ACHN (cell line): ENCODE results near the gene HLCS.
"Not testable (repeated sequence)": the region's sequence is repeated elsewhere in the genome, so short reads cannot be mapped to it uniquely, and the experiment has no call there.

ENCODE experiments used
- DNase-seq: peaks from one replicate; pipeline ENCODE4 v3.0.0-alpha.2; 2015
- in situ Hi-C: cut with HindIII; loops from 2 replicates; pipeline ENCODE4 v1.10.0; 2017; ENCODE audit warnings: low sequenced_read_pairs, low pct_ligation_motif_present, low pct_unique_long_range_greater_than_20kb

The HLCS gene

GRCh38 chr21:36966066-36966820 is at the start of gene HLCS:
Gene HLCS (minus strand): TSS chr21:36966669. CDS start chr21:36966638, 31 bp downstream.
- in situ Hi-C loops: no loop called here
- peak; percentile 73 for DNase-seq

DNA sequence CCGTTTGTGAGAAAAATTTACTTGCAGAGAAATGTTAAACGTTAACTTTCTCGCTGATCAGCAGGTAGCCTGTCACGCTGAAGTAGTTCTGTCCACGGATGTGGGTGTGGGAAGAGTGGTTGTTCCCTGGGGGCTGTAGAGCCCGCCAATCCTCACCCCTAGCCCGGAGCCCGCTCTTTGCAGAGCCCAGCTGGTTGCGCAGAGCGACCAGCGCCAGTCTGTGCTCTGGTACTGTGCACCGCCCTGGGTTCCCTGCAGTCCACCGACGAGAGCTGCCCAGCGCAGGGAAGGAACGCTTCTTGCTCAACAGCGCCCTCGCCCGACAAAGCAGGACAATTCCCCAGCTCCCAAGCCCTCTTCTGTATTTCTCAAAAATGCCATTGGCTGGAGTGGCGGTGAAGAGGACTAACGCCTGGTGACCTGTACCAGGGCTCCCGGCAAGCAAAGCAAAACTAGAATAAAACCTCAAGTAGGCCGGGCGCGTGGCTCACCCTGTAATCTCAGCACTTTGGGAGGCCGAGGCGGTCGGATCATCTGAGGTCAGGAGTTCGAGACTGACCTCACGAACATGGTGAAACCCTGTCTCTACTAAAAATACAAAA is 43.4 kb upstream of the HLCS start:
- DNase-seq: peak; percentile 86
- in situ Hi-C loops: no loop called here

DNA sequence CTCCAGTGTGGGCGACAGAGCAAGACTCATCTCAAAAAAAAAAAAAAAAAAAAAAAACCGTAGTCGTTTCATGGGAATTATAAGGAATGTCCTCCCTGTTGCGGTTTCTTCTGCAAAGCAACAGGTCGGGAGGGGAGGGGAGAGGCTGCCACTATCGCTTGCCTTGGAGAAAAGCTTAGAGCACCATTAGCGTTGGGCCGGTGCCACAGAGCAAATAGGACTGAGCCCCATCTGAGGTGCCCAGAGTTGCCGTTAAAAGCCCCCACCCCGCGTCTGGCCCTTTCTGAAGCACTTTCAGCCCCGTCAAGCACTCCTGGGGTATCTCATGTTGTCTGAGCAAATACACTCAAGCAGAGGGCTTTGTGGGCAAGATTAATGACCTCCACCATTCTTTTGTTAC is 42.3 kb upstream of the HLCS start:
- DNase-seq: no peak
- in situ Hi-C loops: no loop called here

GRCh38 chr21:37006486-37007291 is 40.2 kb upstream of the HLCS start, which contains the start of gene RIPPLY3:
Gene RIPPLY3 (plus strand): TSS chr21:37006702. CDS start chr21:37006773, 71 bp downstream.
- no peak for DNase-seq
- in situ Hi-C loops: no loop called here

DNA sequence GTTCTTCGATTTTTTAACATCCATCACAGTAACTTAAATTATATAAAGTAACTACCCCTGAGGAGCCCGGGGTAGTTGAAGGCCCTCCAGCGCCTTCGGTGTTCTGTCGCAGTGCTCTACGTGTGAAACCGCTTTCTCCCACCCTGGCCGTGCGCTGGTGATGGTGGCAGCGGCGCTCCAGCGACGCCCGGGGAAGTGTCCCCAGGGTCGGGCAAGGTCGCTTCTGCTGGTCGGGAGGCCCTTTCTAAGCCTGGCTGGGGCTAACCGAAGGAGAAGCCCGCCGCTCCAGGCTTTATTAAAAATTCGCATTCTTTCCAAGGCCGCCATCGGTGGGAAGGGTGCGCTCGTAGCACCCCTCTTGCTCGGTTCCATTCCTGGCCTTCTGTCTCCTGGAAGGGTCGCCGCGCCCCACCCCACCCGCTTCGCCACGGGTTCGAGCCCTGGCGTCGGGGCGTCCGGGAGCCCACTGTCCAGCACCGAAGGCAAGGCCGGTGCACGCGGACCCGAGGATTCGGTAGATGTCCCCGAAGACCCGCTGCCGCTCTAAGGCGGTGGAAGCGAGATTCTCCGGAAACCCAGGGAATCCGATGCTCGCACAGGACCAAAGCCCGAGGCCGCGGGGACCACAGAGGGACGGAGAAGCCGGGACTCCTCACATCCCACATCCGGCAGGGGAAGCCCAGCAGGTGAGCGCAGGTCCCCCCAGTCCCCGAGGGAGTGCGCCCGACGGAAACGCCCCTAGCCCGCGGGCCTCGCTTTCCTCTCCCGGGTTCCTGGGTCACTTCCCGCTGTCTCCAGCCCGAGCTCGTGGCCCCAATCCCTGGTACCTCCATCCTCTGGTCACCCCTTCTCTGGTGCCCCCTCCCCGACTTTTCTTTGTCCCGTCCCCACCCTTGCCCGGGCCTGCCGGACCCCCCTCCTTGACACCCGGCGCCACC is 39.3 kb upstream of the HLCS start:
- in situ Hi-C loops: no loop called here
- no peak for DNase-seq

- in situ Hi-C loops, DNase-seq: not testable (repeated sequence)
Measured at GRCh38 chr21:37003917-37004316, 37.4 kb upstream of the HLCS start.

GRCh38 chr21:37002851-37003250 is 36.4 kb upstream of the HLCS start:
- in situ Hi-C loops, DNase-seq: not testable (repeated sequence)

GRCh38 chr21:37001441-37001840 is 35.0 kb upstream of the HLCS start:
- no peak for DNase-seq
- in situ Hi-C loops: no loop called here

DNA sequence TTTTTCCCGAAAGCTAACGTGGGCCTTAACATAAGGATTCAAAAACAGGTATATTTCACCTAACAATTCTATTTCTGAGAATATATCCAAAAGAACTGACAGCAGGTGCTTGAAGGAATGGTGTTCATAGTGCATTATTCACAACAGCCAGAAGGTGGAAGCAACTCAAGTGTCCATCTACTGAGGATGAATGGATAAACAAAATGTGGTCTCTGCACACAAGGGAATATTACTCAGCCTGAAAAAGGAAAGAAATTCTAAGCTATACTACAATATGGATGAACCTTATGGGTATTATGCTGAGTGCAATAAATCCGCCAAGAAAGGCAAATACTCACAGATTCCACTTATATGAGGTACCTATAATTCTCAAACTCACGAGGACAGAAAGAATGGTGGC is 33.9 kb upstream of the HLCS start:
- in situ Hi-C loops: no loop called here
- DNase-seq: peak; percentile 31

DNA sequence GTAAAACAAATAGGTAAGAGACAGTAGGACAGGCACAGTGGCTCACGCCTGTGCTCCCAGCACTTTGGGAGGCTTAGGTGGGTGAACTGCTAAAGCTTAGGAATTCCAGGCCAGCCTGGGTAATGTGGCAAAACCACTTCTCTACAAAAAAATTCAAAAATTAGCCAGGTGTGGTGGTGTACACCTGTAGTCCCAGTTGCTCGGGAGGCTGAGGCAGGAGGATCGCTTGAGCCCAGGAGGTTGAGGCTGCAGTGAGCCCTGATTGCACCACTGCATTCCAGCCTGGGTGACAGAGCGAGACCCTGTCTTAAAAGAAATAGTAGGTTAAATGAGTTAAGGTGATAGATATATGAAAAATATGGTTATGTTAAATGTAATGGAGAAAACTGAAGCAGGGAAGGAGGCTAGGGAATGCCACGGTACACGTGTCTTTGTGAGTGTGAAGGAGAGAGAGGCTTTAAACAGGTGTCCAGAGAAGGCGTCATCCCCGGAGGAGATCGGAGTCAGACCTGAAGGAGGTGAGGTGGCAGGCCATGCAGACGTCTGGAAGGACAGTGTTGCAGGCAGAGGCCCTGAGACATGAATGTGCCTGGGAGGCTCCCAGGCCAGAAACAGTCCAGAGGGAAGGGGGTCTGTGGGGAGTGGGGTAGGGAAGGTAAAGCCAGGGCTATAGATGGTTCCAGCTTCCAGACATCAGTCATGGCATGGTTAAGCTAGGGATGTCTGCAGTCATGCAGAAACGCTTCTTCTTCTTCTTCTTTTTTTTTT is 32.8 kb upstream of the HLCS start:
- in situ Hi-C loops: no loop called here
- DNase-seq: no peak

- in situ Hi-C loops, DNase-seq: not testable (repeated sequence)
Measured at GRCh38 chr21:36995285-36995684, 28.8 kb upstream of the HLCS start.

DNA sequence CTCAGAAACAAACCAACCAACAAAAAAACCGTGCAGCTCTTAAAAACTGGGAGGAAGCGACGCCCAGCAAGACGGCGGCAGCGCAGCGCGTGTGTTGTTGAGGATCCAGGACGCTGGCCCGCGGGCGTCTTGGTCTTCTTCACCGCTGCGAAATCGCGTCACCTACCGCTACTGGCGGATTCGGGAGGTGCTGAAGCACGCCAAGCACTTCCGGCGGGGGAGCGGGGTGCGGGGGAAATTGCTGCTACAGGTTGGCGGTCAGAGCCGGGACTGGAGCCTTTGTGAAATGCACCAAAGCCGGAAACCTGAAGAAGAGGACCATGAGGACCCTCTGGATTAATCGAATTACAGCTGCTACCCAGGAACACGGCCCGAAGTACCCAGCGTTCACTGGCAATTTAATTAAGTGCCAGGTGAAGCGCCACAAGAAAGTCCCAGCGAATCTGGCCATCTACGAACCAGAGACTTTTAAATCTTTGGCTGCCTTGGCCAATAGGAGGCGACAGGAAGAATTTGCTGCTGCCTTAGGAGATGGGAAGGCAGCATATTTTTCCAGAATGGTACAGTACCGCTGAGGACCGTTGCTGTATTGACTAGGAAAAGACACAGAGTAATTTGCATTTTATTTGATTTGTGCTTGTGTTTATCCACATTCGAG is 28.2 kb upstream of the HLCS start:
- in situ Hi-C loops: no loop called here
- DNase-seq: no peak

DNA sequence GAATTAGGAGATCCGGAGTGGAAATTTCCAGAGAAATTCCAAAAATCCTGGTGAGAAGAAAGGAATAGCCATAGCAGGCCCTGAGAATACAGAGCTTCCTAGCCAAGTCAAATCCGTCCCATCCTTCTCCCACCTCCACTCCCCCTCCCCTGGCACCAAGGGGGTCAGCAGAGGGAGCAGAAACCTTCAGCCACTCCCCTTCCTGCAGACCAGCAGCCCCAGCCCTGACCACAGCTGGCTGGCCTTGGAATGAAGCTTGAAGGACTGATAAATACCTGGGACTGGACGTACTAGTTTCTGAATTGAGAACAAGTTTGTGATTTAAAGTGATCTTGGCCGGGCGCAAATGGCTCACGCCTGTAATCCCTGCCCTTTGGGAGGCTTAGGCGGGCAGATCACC is 26.2 kb upstream of the HLCS start:
- in situ Hi-C loops: no loop called here
- DNase-seq: no peak

DNA sequence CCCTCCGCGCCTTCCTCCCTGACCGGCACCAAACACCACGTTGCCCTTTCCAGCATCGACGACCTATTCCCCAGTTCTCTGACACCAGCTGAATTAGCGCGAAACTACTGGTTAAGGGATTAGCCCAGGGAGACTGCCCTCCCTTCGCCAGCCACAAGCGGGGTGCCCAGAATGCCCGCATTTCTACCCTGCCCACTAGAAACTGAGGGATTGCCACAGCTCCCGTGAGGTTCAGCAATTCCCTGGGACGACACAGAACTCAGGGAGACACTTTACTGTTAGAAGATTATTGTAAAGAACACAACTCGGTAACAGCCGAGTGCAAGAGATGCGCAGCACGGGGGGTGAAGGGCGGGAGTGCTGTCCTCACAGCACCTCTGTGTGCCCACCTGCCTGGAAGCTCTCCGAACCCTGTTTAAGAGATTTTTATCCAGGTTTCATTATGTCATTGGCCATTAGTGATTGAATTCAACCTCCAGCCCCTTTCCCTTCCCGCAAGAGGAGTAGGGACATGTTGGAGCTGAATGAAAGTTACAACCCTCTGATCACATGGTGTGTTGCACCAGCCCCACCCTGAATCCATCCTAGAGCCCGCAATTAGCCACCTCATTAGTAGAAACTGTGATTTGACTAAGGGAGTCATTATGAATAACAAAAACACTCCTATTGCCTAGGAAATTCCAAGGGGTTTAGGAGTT is 24.2 kb upstream of the HLCS start:
- in situ Hi-C loops: no loop called here
- DNase-seq: no peak

GRCh38 chr21:36989699-36990507 is 23.4 kb upstream of the HLCS start:
- peak; percentile 85 for DNase-seq
- in situ Hi-C loops: no loop called here

- in situ Hi-C loops, DNase-seq: not testable (repeated sequence)
Measured at GRCh38 chr21:36989199-36989698, 22.8 kb upstream of the HLCS start.
